Measurements from ENCODE around the gene MAP2K1. TPM values are rescaled to one million over a fixed set of nuclear protein-coding genes. Genes with fewer than 3 reads are reported as not detected.
A peak's percentile ranks its signal among the peaks of the same experiment; 100 is the strongest.

Gene MAP2K1
- total and polyA plus RNA-seq, 9 of the 15 experiments (the other 6 are each of a cell fraction or from before 2014, with no cell fraction given) = 7.5 to 58.3 (median 30.0) TPM

GRCh38 chr15:66356359-66357236, 30.1 kb upstream of the MAP2K1 start, which contains the start of gene TIPIN (continued):
- TF ChIP-seq E2F4 (CRISPR knock-in tag; IDR thresholded peaks at IDR 0.05; ENCODE audit: low read depth) (peak; percentile 91; the same call in 1 of the 2 replicates), E2F6 (IDR thresholded peaks at IDR 0.05; ENCODE audit: borderline replicate concordance in 1 of 2, extremely low read depth in 1 of 2, insufficient read depth in 1 of 2, insufficient read length in 1 of 2, low read depth in 1 of 2, low read length in 1 of 2, poor library complexity in 1 of 2, severe bottlenecking in 1 of 2) (peak; percentile 86 to 89), BCL6 (CRISPR knock-in tag; IDR thresholded peaks at IDR 0.05) (no peak), SMARCC2 (IDR thresholded peaks at IDR 0.05; ENCODE audit: low read depth) (no peak), RBM22 (IDR thresholded peaks at IDR 0.05; ENCODE audit: low read depth, low read length, poor library complexity, severe bottlenecking) (no peak), ZNF778 (CRISPR knock-in tag; IDR thresholded peaks at IDR 0.05) (no peak), NCOA4 (IDR thresholded peaks at IDR 0.05; ENCODE audit: partially characterized antibody) (no peak), TAL1 (IDR thresholded peaks at IDR 0.05) (no peak), PHB2 (IDR thresholded peaks at IDR 0.05; ENCODE audit: low read depth) (no peak), NCOA2 (IDR thresholded peaks at IDR 0.05; ENCODE audit: partially characterized antibody in 2 of 2) (no peak), SAFB (IDR thresholded peaks at IDR 0.05; ENCODE audit: borderline replicate concordance, low read depth, low read length) (no peak), KDM4B (IDR thresholded peaks at IDR 0.05; ENCODE audit: borderline replicate concordance in 2 of 2, low read depth in 1 of 2) (no peak), SFPQ (IDR thresholded peaks at IDR 0.05; ENCODE audit: low read depth, low read length) (no peak), GTF2F1 (IDR thresholded peaks at IDR 0.05; ENCODE audit: low read depth, low read length) (peak; percentile 35; the same call in 1 of the 2 replicates), ERF (CRISPR knock-in tag; IDR thresholded peaks at IDR 0.05) (peak; percentile 75; the same call in 1 of the 2 replicates), E2F3 (CRISPR knock-in tag; IDR thresholded peaks at IDR 0.05) (peak; percentile 99), ARID4B (CRISPR knock-in tag; IDR thresholded peaks at IDR 0.05) (peak; percentile 62)
